Suprapubic skin (tissue), 3 donors: ENCODE results near the gene VPS39.

Experiments used
- CTCF ChIP-seq, 2 donors: fragments of 200-600 bp in 1 of 2; fragments of 450-650 bp in 1 of 2; sonication (generic) in 1 of 2; IDR thresholded peaks; one replicate each; pipeline ENCODE4 v1.5.1; 2016 to 2019; ENCODE audit warnings: antibody characterized with exemption in 2 of 2, mild to moderate bottlenecking in 1 of 2, moderate library complexity in 1 of 2
- POLR2A ChIP-seq, 2 donors: fragments of 450-650 bp; IDR thresholded peaks; one replicate each; pipeline ENCODE4 v1.6.1; 2017; ENCODE audit warnings: antibody characterized with exemption in 2 of 2, mild to moderate bottlenecking in 2 of 2, moderate library complexity in 2 of 2

DNA sequence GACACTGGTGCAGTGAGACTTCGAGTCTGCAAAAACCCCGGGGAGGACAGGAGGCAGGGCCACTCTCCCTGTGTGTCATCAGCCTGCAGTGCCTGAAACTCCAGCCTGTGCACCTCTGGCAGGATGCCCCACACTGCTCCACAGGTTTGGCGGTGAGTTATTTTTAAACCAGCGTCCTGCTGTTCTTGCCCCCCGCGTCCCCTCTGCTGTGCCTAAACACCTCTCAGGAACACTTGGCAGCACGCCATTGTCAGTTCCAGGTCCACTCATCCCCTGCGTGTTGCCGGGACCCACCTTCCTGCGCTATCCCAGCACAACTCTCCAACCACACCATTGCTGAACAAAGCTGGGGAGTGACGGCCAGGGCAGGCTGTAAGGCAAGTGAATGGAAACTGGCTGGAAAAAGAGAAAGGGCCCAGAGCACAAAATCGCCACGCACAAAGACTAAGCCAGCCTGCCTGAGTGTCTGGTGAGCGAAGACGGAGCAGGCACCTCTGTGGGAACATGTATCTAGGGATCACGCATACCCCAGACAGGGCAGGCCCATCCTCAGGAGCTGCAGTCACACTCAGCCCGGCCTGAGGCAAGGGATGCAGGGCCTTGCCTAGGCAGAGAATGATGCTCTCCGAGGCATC, 48.6 kb downstream of the VPS39 start:
- TF ChIP-seq CTCF (IDR thresholded peaks at IDR 0.05) (no peak), POLR2A (IDR thresholded peaks at IDR 0.05) (no peak)
